OCI-LY7 (cell line): ENCODE data around the gene LRRC8C. TPM values are rescaled to one million over a fixed set of nuclear protein-coding genes. Genes with fewer than 3 reads are reported as not detected.

Source experiments
- BruUV-seq: library from RNA; stranded (reverse); fragments of 400-500 nt; replicated peaks from 2 replicates; lab custom pipeline; 2021; lab: Mats Ljungman, UMichigan
- CTCF ChIA-PET: fragments of 300-600 bp; sonication (Branson Sonifier 250); formaldehyde crosslinking; loops from one replicate; lab custom pipeline; 2022; ENCODE audit warnings: antibody characterized with exemption; ENCODE audit not compliant: unreplicated experiment; lab: Charles Lee
- POLR2A ChIA-PET: fragments of 300-600 bp; sonication (Branson Sonifier 250); formaldehyde crosslinking; loops from one replicate; lab custom pipeline; 2022; ENCODE audit warnings: antibody characterized with exemption; lab: Charles Lee
- DNase-seq: peaks from one replicate; pipeline ENCODE4 v3.0.0-alpha.2; 2015; ENCODE audit warnings: low spot score
- H2AFZ ChIP-seq: fragments of 200-600 bp; sonication (generic), shearing (Covaris generic); 2 replicates; pipeline ENCODE4 v1.6.1; 2014; ENCODE audit warnings: mild to moderate bottlenecking, antibody characterized with exemption, low read length, moderate library complexity
- H3K27ac ChIP-seq: fragments of 200-600 bp; sonication (generic); 2 replicates; pipeline ENCODE4 v1.5.1; 2014; ENCODE audit warnings: mixed run types, low read depth, mild to moderate bottlenecking, moderate library complexity, low read length, inconsistent platforms; ENCODE audit not compliant: poor library complexity, severe bottlenecking
- H3K36me3 ChIP-seq: fragments of 200-600 bp; sonication (generic); 2 replicates; pipeline ENCODE4 v1.6.1; 2014; ENCODE audit warnings: mild to moderate bottlenecking, antibody characterized with exemption, low read length, moderate library complexity, mixed read lengths; ENCODE audit not compliant: insufficient read depth
- H3K4me1 ChIP-seq: fragments of 200-600 bp; sonication (generic); 2 replicates; pipeline ENCODE4 v1.5.1; 2014; ENCODE audit warnings: mild to moderate bottlenecking, low read length; ENCODE audit not compliant: insufficient read depth, poor library complexity, severe bottlenecking
- H3K4me2 ChIP-seq: fragments of 200-600 bp; sonication (generic); 2 replicates; pipeline ENCODE4 v1.6.1; 2014; ENCODE audit warnings: mild to moderate bottlenecking, low read length
- H3K4me3 ChIP-seq: fragments of 200-600 bp; sonication (generic); 2 replicates; pipeline ENCODE4 v1.5.1; 2014; ENCODE audit warnings: mild to moderate bottlenecking, low read depth, low read length; ENCODE audit not compliant: poor library complexity, severe bottlenecking
- H3K79me2 ChIP-seq: fragments of 200-600 bp; sonication (generic); 2 replicates; pipeline ENCODE4 v1.6.1; 2016; ENCODE audit warnings: low read depth, mild to moderate bottlenecking, low read length, moderate library complexity, mixed read lengths; ENCODE audit not compliant: insufficient read depth
- H3K9me2 ChIP-seq: fragments of 200-600 bp; sonication (generic); 2 replicates; pipeline ENCODE4 v1.6.1; 2016; ENCODE audit warnings: mild to moderate bottlenecking, low read length, mixed read lengths; ENCODE audit not compliant: insufficient read depth
- H3K9me3 ChIP-seq: fragments of 200-600 bp; sonication (generic); 2 replicates; pipeline ENCODE4 v1.6.1; 2014; ENCODE audit warnings: mild to moderate bottlenecking, mixed run types, low read length, mixed read lengths
- H4K20me1 ChIP-seq: fragments of 200-600 bp; sonication (generic); 2 replicates; pipeline ENCODE4 v1.6.1; 2014; ENCODE audit warnings: mild to moderate bottlenecking, antibody characterized with exemption, low read length, moderate library complexity, mixed read lengths; ENCODE audit not compliant: insufficient read depth
- CTCF ChIP-seq: fragments of 200-600 bp; sonication (generic); conservative IDR thresholded peaks from 2 replicates; pipeline ENCODE4 v1.5.1; 2014; ENCODE audit warnings: mild to moderate bottlenecking, antibody characterized with exemption, low read length, moderate library complexity, mixed read lengths
- EZH2phosphoT487 ChIP-seq: fragments of 200-600 bp; sonication (generic); IDR thresholded peaks from 2 replicates; pipeline ENCODE4 v1.6.1; 2018; ENCODE audit warnings: low read depth, borderline replicate concordance, mild to moderate bottlenecking, mixed run types, antibody characterized with exemption, low read length, moderate library complexity, mixed read lengths
- intact Hi-C: fragments of 100-400 bp; cut with micrococcal nuclease; formaldehyde crosslinking; loops from one replicate; pipeline ENCODE4 v1.10.0; 2022; ENCODE audit not compliant: unreplicated experiment
- total RNA-seq, 2 experiments: library from RNA; depleted of rRNA in 1 of 2; stranded (reverse); fragments of >200 nt in 1 of 2; shearing (Covaris generic) in 1 of 2; gene quantifications; 2 replicates each; pipeline ENCODE4 v1.2.3, GENCODE V29; 2014 to 2022

Gene LRRC8C
- total RNA-seq, 2 experiments from 2014 or later, result 6.0 to 9.0 TPM

DNA sequence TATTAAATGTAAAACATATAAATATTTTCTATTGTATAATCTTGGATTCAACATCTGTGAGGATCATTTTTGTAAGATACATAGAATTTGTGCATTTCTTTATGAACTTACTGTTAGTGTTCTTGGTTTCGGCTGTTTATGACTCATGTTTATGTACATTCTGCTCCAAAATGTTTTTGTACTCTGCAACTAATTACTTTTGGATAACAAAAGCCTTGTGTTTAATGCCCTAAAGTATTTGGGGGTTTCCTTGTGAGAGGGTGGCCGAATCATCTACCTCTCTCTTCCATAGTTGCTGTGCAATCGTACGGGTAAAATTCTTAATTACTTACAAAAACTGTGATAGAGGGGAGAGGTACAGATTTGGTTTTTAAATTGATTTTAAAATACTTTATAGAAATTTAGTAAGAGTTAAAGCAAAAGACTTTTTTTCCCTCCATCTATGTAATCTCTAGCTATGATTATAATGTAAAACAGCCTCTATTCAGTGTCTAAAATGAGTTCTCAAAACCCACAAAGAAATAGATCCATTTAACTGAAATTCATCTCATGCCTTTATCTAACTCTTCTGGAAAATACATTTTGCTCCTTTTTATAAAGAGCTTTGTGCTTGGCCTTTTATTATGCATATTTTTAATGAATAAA lies 38.7 kb upstream of the LRRC8C start:
- H3K4me3 ChIP-seq, result no peak overlapping the region
- H4K20me1 ChIP-seq, result peaks cover under 1% of the 10 kb centered on the region; the same call in 1 of the 2 replicates
- no peak overlapping the region for H3K27ac ChIP-seq
- POLR2A ChIA-PET, result interaction anchor here (1.1 to 1.3 kb wide), 2 partner anchors 11 to 18 kb away, joined by 3 to 4 read pairs; no protein-coding TSS in a partner anchor
- no peak overlapping the region for H2AFZ ChIP-seq
- no peaks in the 10 kb centered on the region for H3K9me2 ChIP-seq
- no peak overlapping the region for H3K4me2 ChIP-seq
- no peaks in the 10 kb centered on the region for H3K9me3 ChIP-seq
- no peaks in the 10 kb centered on the region for H3K79me2 ChIP-seq
- DNase-seq, result no peak
- intact Hi-C loops, result no loop called here
- no peaks in the 10 kb centered on the region for H3K36me3 ChIP-seq
- TF ChIP-seq CTCF, result no peak
- no peak for TF ChIP-seq EZH2phosphoT487
- CTCF ChIA-PET, result no interaction called here
- no TSS peak for BruUV-seq
- H3K4me1 ChIP-seq, result no peaks in the 10 kb centered on the region

DNA sequence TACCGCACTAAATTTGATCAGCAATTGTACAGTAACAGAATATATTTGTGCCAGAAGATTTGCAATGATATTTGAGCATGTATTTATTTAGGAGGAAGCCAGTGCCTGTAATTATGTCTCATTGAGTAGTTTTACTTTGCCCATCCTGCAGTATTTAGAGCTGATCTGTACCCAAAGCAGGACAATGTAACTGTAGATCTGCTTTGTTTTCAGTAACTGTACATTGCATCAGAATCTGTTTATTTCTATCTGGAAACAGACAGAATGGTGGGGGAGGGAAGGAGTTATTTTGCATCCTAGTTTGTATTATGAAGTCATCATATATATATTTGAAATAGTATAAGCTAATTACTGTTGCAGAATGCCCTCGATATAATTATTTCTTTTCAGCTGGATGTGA lies 36.2 kb upstream of the LRRC8C start:
- no peak overlapping the region for H3K4me2 ChIP-seq
- DNase-seq, result no peak
- intact Hi-C loops, result no loop called here
- peaks cover 4% of the 10 kb centered on the region; the same call in 1 of the 2 replicates for H4K20me1 ChIP-seq
- H3K4me1 ChIP-seq, result no peaks in the 10 kb centered on the region
- H3K27ac ChIP-seq, result no peak overlapping the region
- no peak overlapping the region for H3K4me3 ChIP-seq
- ChIA-PET CTCF (no interaction called here), POLR2A (interaction anchor here (0.6 to 1.0 kb wide), 3 partner anchors 17 to 86 kb away, joined by 3 read pairs; no protein-coding TSS in a partner anchor)
- no TSS peak for BruUV-seq
- no peaks in the 10 kb centered on the region for H3K36me3 ChIP-seq
- no peaks in the 10 kb centered on the region for H3K9me3 ChIP-seq
- no peak overlapping the region for H2AFZ ChIP-seq
- no peaks in the 10 kb centered on the region for H3K79me2 ChIP-seq
- TF ChIP-seq CTCF (no peak), EZH2phosphoT487 (no peak)
- H3K9me2 ChIP-seq, result no peaks in the 10 kb centered on the region
